HG03558 (cell line): ENCODE measurements around the gene RENBP.
A peak's percentile ranks its signal among the peaks of the same experiment; 100 is the strongest.

Experiments
- ATAC-seq: cut with Tn5 transposase; IDR thresholded peaks from one replicate; pipeline ENCODE4 v1.9.1; 2021; ENCODE audit warnings: moderate number of reproducible peaks; ENCODE audit not compliant: unreplicated experiment; ENCODE audit errors: extremely low read depth

RENBP gene

GRCh38 chrX:153937056-153937455, 7.4 kb downstream of the RENBP start:
- no peak for ATAC-seq

GRCh38 chrX:153935326-153935851, 9.1 kb downstream of the RENBP start:
- ATAC-seq, result no peak

- no peak for ATAC-seq
These were observed 9.6 kb downstream of the RENBP start, which contains the start of gene NAA10 for GRCh38 chrX:153934762-153935325. TSS of gene NAA10 (minus strand) at chrX:153935037. CDS start at chrX:153934904, 133 bp downstream.

GRCh38 chrX:153934148-153934761, 10.2 kb downstream of the RENBP start:
- no peak for ATAC-seq

- ATAC-seq, result no peak
These were observed 10.7 kb downstream of the RENBP start for GRCh38 chrX:153933748-153934147.

GRCh38 chrX:153932220-153932915, 12.1 kb downstream of the RENBP start:
- ATAC-seq, result no peak

GRCh38 chrX:153931748-153932147, 12.7 kb downstream of the RENBP start:
- ATAC-seq, result no peak

GRCh38 chrX:153931151-153931550, 13.3 kb downstream of the RENBP start:
- no peak for ATAC-seq

- ATAC-seq, result no peak
These were observed 14.2 kb downstream of the RENBP start for GRCh38 chrX:153930011-153930910.

GRCh38 chrX:153929576-153929975, 14.9 kb downstream of the RENBP start:
- ATAC-seq, result no peak

- ATAC-seq, result no peak
These were observed 15.6 kb downstream of the RENBP start for GRCh38 chrX:153928846-153929245.

GRCh38 chrX:153927922-153928760, 16.3 kb downstream of the RENBP start:
- ATAC-seq, result peak; percentile 46

GRCh38 chrX:153927672-153927921, 16.8 kb downstream of the RENBP start:
- no peak for ATAC-seq

- ATAC-seq, result peak; percentile 24
These were observed 17.4 kb downstream of the RENBP start for GRCh38 chrX:153926858-153927671.

GRCh38 chrX:153926552-153926857, 17.9 kb downstream of the RENBP start:
- no peak for ATAC-seq

- no peak for ATAC-seq
These were observed 18.5 kb downstream of the RENBP start, which contains the start of gene ARHGAP4 for GRCh38 chrX:153925739-153926551. TSS of gene ARHGAP4 (minus strand) at chrX:153926264. CDS start at chrX:153926202, 62 bp downstream.

GRCh38 chrX:153925387-153925738, 19.1 kb downstream of the RENBP start:
- no peak for ATAC-seq

- no peak for ATAC-seq
These were observed 20.1 kb downstream of the RENBP start for GRCh38 chrX:153924149-153924861.
